CD4-positive, alpha-beta T cell treated with Interleukin-17A for 1 hour (primary cell): ENCODE measurements around the gene NR5A2.

Experiments
- DNase-seq: peaks from one replicate; pipeline ENCODE4 v3.0.0-alpha.2; 2020

NR5A2 gene

DNA sequence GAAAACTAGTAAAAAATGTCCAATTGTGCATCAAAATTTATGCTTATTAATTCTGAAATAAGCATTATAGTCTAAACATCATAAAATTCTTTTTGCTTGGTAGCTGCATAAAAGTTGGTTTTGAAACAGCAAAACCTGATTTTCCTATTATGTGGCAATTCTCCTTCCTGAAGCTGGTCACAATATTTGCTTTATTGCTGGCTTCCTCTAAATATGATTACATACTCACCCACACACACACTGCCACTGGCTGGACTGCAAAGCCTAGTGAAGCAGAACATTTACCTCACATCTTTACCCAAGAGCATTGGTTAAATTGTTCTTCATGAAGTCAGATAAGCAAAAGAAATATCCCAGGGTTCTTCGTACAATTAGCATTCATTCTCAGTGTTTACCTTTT lies 103.0 kb downstream of the NR5A2 start:
- DNase-seq: no peak

- no peak for DNase-seq
Observed at GRCh38 chr1:200131551-200132125, 104.1 kb downstream of the NR5A2 start.

- no peak for DNase-seq
Observed at GRCh38 chr1:200133123-200133522, 105.6 kb downstream of the NR5A2 start.

- DNase-seq: no peak
Observed at GRCh38 chr1:200134116-200134515, 106.6 kb downstream of the NR5A2 start.

- no peak for DNase-seq
Observed at GRCh38 chr1:200136384-200136783, 108.9 kb downstream of the NR5A2 start.

DNA sequence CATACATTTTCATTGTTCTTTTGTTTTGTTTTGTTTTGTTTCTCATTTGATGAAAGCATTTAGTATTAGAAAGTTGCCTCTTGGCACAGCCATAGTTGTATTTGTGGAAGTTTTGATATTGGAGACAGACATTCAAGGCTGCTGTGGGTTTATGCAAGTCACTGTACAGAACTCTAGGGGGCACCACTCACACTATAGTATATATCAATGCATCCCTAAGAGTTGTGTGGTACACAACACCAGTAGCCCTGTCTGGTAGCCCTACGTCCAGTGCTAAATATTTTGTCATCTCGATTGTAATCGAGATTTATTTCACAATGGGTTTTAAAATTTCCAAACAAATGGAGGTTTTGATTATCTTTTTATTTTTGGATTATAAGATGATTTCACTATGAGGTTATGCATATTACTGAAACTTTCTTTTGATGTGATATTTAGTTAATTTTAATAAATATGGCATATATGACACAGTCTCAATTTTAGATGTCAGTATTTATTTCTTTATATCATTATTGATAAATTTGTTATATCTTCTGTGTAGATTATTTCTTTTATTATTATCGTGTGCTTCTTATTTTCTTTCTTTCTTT lies 112.2 kb downstream of the NR5A2 start:
- DNase-seq: peak; percentile 65

- no peak for DNase-seq
Observed at GRCh38 chr1:200143347-200143746, 115.8 kb downstream of the NR5A2 start.

GRCh38 chr1:200146100-200146499 lies 118.6 kb downstream of the NR5A2 start:
- DNase-seq: no peak

- DNase-seq: no peak
Observed at GRCh38 chr1:200147094-200147493, 119.6 kb downstream of the NR5A2 start.

DNA sequence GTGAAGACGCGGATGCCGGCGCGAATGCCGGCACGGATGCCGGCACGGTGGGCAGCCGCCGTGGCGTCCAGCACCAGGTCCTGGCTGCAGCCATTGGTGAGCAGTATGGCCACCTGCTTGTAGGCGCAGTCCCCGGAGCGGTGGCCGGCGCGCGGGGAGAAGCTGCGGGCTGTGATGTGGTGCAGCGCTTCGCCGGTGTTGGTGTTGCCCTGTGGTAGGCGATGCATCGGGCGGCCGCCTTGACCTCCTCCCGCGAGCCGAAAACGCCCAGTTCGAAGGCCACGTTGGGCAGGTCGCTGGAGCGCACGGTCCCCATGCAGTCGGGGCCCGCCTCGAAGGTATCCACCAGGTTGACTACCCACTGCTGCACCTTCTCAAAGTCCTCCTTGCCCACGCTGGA lies 120.2 kb downstream of the NR5A2 start:
- DNase-seq: no peak

DNA sequence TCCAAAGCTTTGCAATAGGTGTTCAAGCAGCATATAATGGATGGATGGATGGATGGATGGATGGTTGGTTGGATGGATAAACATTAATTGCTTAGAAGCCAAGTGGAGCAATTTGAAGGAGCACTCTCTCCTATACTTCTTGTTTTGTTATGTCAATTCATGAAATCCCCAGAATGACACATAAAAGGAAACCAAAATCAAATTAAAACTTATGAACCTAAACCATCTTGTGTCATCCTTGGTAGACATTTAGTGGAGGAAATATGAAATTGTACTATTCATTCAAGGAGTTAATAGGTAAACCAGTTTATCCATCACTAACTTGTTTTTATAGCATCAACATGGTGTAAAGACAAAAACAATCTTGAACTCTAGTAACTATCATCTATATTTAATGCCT lies 122.5 kb downstream of the NR5A2 start:
- no peak for DNase-seq

- DNase-seq: no peak
Observed at GRCh38 chr1:200150721-200151120, 123.2 kb downstream of the NR5A2 start.

- DNase-seq: no peak
Observed at GRCh38 chr1:200152336-200152735, 124.8 kb downstream of the NR5A2 start.

DNA sequence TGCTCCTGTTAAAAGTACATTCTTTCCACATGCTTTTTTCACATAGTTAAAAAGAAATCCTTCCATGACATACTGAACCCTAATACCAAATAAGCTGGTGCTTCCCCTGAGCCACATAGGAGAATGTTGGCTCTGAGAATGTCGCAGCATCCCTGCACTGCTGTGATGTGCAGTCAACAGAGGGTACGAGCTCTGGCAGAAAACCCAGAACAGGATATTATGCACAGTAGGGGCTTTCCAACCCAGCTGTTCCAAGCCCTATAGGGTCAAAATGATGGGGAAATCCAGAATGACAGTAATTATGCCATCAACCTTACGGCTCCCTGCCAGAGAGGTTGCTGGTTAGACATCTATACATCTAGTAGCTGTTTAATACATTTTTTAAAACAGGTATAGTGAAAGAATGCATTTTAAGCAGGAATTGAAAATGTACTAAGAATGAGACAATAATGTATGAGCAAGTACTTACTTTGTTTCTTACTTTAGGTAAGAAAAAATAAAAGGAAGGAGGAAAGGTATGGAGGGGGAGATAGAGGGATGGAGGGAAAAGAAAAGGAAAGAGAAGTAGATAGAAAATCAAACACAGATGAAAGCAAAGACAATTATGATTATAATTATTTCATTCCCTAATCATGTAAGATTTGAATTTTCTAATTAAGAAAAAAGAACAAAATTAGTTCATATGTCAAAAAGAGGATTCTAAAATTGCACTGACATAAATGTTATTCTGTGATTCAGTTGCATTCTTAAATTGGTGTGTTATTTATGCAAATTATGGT lies 126.0 kb downstream of the NR5A2 start:
- peak; percentile 74 for DNase-seq

- peak; percentile 76 for DNase-seq
Observed at GRCh38 chr1:200154069-200154767, 126.7 kb downstream of the NR5A2 start.

GRCh38 chr1:200157715-200158114 lies 130.2 kb downstream of the NR5A2 start:
- DNase-seq: no peak

DNA sequence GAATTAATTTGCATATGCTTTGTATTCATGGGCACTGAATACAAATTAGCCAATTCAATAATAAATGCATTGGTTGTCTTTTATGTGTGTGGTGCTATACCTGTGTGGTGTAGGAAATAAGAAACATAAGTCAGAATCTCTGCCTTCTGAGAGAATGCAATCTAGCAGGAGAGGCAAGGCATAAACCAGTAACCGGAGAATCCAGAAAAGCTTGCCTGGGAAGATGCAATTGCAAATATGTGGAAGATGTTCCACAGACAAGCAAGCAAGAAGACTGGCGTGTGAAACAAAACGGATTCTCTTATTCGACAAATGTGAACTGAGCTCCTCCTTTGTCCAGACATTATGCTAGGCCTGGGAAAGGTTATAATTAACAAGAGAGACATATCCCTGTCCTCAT lies 134.3 kb downstream of the NR5A2 start:
- DNase-seq: no peak

- DNase-seq: no peak
Observed at GRCh38 chr1:200162258-200162657, 134.7 kb downstream of the NR5A2 start.

DNA sequence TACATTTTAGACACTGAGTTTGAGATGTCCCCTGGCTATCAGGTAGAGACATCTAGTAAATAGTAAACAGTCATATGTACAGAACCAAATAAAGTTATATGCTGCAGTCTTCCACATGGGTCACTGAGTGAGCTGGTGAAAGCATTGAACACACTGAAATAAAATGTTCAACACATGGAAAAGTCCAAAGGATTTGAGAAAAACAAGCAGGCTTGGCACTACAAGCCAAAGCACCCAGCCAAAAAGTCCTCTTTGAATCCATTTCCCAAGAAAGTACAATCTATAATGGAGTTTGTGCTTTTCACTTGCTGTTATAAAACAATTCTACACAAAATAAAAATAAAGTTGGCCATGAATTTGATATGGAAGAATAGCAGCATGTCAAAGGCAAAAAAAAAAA lies 135.4 kb downstream of the NR5A2 start:
- no peak for DNase-seq

GRCh38 chr1:200163911-200164310 lies 136.4 kb downstream of the NR5A2 start:
- no peak for DNase-seq

GRCh38 chr1:200165493-200166220 lies 138.1 kb downstream of the NR5A2 start:
- no peak for DNase-seq

DNA sequence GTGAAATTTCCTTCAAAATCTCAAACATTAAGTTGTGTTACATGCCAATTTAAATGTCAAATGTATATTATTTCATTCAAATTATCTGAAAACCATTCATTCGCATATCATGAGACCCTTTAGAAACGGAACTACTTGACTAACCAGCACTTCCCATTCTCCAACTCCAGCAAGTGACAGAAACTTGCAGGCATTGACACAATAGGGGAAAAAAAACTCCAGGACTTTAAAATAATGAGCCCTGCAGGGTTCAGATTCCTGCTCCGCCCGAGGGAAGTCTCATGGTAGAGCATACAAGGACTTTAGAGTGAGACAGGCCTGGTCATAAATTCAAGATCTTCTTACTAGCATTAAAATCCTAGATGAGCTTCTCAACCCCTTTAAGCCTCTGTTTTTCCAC lies 138.9 kb downstream of the NR5A2 start:
- DNase-seq: no peak

DNA sequence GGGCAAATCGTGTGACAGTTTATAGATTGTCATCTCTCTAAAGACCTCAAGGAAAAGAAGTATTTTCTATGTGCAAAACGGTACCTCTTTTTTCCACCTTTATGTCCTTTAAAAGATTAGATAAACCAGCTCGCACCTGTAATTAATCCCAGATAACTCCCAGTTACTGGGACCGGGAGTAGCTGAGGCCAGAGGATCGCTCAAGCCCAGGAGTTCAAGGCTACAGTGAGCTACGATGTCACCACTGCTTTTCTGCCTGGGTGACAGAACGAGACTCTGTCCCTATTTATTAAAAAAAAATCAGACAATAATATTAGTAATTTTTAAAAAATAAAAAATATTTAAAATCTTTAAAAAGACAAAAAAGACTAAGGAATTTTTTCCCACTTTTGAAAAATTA lies 141.4 kb downstream of the NR5A2 start:
- no peak for DNase-seq
